Activated effector memory CD4-positive, alpha-beta T cell treated with Interleukin-2 at 50 U/mL for 16 hours (primary cell): ENCODE results near the gene PCBP3.

Source experiments
- DNase-seq: peaks from one replicate; pipeline ENCODE4 v3.0.0-alpha.2; 2020

Gene PCBP3

DNA sequence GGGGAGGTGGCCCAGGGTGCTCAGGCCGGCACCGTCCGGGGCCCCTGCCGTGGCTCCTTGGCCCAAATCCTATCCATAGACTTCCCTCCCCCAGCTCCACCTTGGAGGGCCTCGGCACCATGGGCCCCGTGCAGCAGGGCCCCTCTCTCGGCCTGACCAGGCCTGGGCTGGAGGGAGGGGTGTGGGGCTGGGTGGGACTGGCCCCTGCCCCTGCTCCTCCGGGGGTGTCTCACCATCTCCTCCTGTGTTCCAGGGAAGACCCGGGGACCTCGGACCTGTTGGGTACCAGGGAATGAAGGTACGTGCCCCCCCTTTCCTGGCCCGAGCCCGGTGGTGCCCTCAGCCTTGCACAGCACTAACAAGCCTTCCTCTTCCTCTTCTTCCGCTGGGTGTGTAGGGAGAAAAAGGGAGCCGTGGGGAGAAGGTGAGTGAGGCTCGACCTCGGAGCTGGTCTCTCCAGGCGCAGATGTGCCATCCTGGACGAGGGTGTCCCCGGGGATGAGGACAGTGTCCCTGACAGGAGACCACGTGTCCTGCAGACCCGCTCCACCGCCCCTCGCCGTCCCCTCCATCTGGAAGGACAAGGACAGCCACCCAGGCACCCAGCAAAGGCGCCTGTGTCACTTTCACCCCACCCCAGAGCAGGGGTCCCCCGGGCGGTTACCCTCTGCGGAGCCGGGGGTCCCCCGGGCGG, 346.0 kb downstream of the PCBP3 start:
- no peak for DNase-seq

DNA sequence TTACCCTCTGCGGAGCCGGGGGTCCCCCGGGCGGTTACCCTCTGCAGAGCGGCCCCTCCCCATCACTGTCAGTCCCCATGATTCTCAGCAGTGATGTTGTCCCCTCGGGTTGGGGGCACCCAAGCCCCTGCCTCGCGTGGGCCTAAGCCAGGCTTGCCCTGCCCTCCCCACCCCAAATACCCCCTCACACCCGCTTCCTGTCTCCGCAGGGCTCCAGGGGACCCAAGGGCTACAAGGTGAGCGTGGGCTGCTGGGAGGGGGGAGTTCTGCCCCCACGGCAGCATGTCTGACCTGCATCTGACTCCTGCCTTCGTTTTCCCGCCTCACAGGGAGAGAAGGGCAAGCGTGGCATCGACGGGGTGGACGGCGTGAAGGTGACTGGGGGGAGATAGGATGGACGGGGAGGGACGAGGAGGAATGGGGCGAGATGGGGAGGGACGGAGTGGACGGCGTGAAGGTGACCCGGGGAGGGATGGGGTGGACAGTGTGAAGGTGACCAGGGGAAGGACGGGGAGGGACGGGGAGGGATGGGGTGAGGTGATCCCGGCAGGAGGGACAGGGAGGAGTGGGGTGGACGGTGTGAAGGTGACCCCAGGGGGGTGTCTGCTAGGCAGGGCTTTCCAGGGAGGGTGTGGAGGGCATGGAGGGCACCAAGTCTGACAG, 346.7 kb downstream of the PCBP3 start:
- no peak for DNase-seq

DNA sequence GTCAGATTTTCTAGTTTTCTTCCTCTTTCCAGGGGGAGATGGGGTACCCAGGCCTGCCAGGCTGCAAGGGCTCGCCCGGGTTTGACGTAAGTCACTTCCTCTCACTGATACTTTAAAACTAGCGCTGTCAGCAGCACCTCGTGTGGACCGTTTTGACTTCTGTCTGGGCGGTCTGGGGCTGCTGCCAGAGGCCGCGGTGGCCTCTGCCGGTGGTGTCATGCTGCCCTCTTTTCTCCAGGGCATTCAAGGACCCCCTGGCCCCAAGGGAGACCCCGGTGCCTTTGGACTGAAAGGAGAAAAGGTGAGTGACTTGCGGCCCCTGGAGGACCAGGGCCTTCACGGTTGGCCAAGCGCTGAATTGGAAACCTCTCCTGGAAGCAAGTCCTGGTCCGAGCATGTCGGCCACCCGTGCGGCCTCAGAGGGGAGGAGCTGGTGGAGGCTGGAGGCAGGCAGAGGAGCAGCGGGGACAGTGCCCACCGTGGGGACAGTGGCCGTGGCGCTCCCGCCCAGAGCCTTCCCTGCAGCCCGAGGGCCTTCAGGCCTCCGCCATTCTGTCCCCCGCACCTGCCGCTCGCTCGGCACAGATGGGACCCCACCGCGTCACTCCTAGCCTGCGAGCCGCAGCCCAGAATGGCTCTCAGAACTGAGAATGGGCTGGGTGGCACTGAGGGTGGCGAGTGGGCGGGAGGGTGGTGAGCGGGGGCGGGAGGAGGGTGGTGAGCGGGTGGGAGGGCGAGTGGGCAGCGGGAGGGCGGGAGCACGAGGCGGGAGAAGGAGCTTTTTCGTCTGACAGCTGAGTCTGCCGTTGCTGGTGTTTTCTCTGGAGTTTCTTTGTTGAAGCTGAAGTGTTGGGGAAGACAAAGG, 347.4 kb downstream of the PCBP3 start:
- DNase-seq = no peak

DNA sequence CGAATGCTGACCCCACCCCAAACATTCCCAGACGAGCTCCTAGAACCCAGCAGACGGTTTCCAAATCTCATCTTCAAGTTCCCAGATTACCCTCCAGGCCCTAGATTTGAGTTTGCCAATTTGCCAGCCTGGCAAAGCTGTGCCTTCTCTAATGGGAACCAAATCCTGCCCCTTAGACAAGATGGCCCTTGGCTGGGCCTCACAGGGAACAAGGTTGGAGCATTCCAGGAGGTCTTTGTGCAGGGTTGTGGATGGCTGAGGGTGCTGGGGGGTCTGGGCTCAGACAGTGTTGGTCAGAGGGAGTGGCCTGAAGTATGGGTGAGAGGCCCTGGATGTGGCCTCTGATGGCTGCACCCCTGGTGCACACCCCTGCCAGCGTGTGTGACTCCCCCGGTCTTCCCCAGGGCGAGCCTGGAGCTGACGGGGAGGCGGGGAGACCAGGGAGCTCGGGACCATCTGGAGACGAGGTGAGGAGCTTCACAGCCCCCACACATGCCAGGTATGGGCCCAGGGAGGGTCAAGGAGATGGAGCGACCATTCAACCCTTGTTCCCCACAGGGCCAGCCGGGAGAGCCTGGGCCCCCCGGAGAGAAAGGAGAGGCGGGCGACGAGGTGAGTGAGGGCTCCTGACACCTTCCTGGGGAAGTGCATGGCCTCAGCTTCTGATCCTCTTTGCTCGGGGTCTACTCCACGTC, 348.2 kb downstream of the PCBP3 start:
- DNase-seq = no peak
